GM06990 (cell line): Measurements from ENCODE around the gene CASS4.

ENCODE experiments used
- DNase-seq: peaks from one replicate; pipeline ENCODE4 v3.0.0-alpha.2; 2011; ENCODE audit not compliant: insufficient read length; ENCODE audit errors: extremely low read depth
- H3K27me3 ChIP-seq: replicated peaks from 2 replicates; pipeline ENCODE4 v1.6.0; 2011; ENCODE audit warnings: low read length; ENCODE audit not compliant: control insufficient read depth, insufficient read depth
- H3K36me3 ChIP-seq: 2 replicates; pipeline ENCODE4 v1.5.1; 2011; ENCODE audit warnings: low read length; ENCODE audit not compliant: control insufficient read depth, insufficient read depth
- H3K4me3 ChIP-seq: replicated peaks from 2 replicates; pipeline ENCODE4 v1.5.1; 2011; ENCODE audit warnings: low read depth, mild to moderate bottlenecking, control low read depth, low read length
- CTCF ChIP-seq: IDR thresholded peaks from 2 replicates; pipeline ENCODE4 v1.5.1; 2011; ENCODE audit warnings: low read length, control low read depth, mild to moderate bottlenecking, inconsistent platforms; ENCODE audit not compliant: insufficient read depth, poor library complexity, severe bottlenecking

Gene CASS4

GRCh38 chr20:56371977-56372376 is 40.1 kb upstream of the CASS4 start:
- no peak overlapping the region for H3K4me3 ChIP-seq
- no peaks in the 10 kb centered on the region for H3K27me3 ChIP-seq
- TF ChIP-seq CTCF = no peak
- peaks cover 12% of the 10 kb centered on the region for H3K36me3 ChIP-seq
- DNase-seq = no peak

- Histone ChIP-seq H3K4me3 (no peak overlapping the region), H3K36me3 (peaks cover 12% of the 10 kb centered on the region), H3K27me3 (no peaks in the 10 kb centered on the region)
- DNase-seq = no peak
- no peak for TF ChIP-seq CTCF
These were observed 39.2 kb upstream of the CASS4 start for GRCh38 chr20:56372850-56373249.

GRCh38 chr20:56373942-56374341 is 38.1 kb upstream of the CASS4 start:
- DNase-seq = no peak
- no peak for TF ChIP-seq CTCF
- Histone ChIP-seq H3K36me3 (peaks cover 13% of the 10 kb centered on the region), H3K4me3 (no peak overlapping the region), H3K27me3 (no peaks in the 10 kb centered on the region)

- no peak for DNase-seq
- H3K27me3 ChIP-seq = no peaks in the 10 kb centered on the region
- no peak overlapping the region for H3K4me3 ChIP-seq
- peaks cover 6% of the 10 kb centered on the region for H3K36me3 ChIP-seq
- no peak for TF ChIP-seq CTCF
These were observed 35.7 kb upstream of the CASS4 start for GRCh38 chr20:56376331-56376730.

- Histone ChIP-seq H3K36me3 (peaks cover 5% of the 10 kb centered on the region), H3K4me3 (no peak overlapping the region), H3K27me3 (no peaks in the 10 kb centered on the region)
- no peak for TF ChIP-seq CTCF
- no peak for DNase-seq
These were observed 33.7 kb upstream of the CASS4 start for GRCh38 chr20:56378386-56378785.

- Histone ChIP-seq H3K27me3 (no peaks in the 10 kb centered on the region), H3K36me3 (peaks cover 12% of the 10 kb centered on the region), H3K4me3 (no peak overlapping the region)
- no peak for TF ChIP-seq CTCF
- no peak for DNase-seq
These were observed 31.7 kb upstream of the CASS4 start for GRCh38 chr20:56380375-56380774.
